Heart right ventricle (tissue), 16 donors: Measurements from ENCODE around the gene PREX1. TPM values are rescaled to one million over a fixed set of nuclear protein-coding genes. Genes with fewer than 3 reads are reported as not detected.

Source experiments
- ATAC-seq, 8 donors: fragments of 200-7000 bp; cut with Tn5 transposase; one replicate each; pipeline ENCODE4 v1.9.1; 2020; ENCODE audit warnings: mild to moderate bottlenecking in 8 of 8, moderate library complexity in 8 of 8, moderate number of reproducible peaks in 1 of 8
- DNase-seq, 2 donors: peaks; one replicate each; pipeline ENCODE4 v3.0.0-alpha.2; 2020
- H3K27ac ChIP-seq, 10 donors: fragments of 200-600 bp; sonication (generic) in 2 of 10; one replicate each; pipeline versions ENCODE4 v1.5.0 to v1.8.0; 2020 to 2022; ENCODE audit warnings: mild to moderate bottlenecking in 3 of 10
- H3K27me3 ChIP-seq, 7 donors: fragments of 200-600 bp; one replicate each; pipeline ENCODE4 v1.8.0; 2021 to 2022; ENCODE audit warnings: mild to moderate bottlenecking in 2 of 7
- H3K36me3 ChIP-seq, 9 donors: fragments of 200-600 bp; sonication (generic) in 1 of 9; one replicate each; pipeline versions ENCODE4 v1.5.0 to v1.8.0; 2020 to 2022; ENCODE audit warnings: mild to moderate bottlenecking in 2 of 9
- H3K4me1 ChIP-seq, 9 donors: fragments of 200-600 bp; sonication (generic) in 1 of 9; one replicate each; pipeline versions ENCODE4 v1.5.0 to v1.8.0; 2020 to 2022; ENCODE audit warnings: mild to moderate bottlenecking in 4 of 9
- H3K4me3 ChIP-seq, 10 donors: fragments of 200-600 bp; sonication (generic) in 2 of 10; one replicate each; pipeline versions ENCODE4 v1.5.0 to v1.8.0; 2020 to 2022; ENCODE audit warnings: mild to moderate bottlenecking in 7 of 10, moderate library complexity in 2 of 10
- H3K9me3 ChIP-seq, 11 donors: fragments of 200-600 bp in 10 of 11; sonication (generic) in 2 of 11; one replicate each; pipeline versions ENCODE4 v1.5.0 to v1.8.0; 2013 to 2022; ENCODE audit warnings: mild to moderate bottlenecking in 2 of 11, control low read depth in 1 of 11, moderate library complexity in 1 of 11
- CTCF ChIP-seq, 9 donors: fragments of 200-600 bp; sonication (generic) in 2 of 9; IDR thresholded peaks; one replicate each; pipeline versions ENCODE4 v1.5.0 to v1.8.0; 2021 to 2022; ENCODE audit warnings: antibody characterized with exemption in 9 of 9, mild to moderate bottlenecking in 5 of 9, moderate library complexity in 1 of 9
- WGBS, 2 donors: extraction: QIAGEN DNeasy Blood & Tissue Kit; methylation state at CpG; one replicate each; pipeline ENCODE4 v1.1.7; 2013; ENCODE audit warnings: inconsistent platforms in 1 of 2; 5-methylcytosine and 5-hydroxymethylcytosine counted together
- intact Hi-C, 10 donors: fragments of 100-400 bp; cut with DNase I; formaldehyde crosslinking; loops; one replicate each; pipeline versions ENCODE4 v1.11.1 to v1.14.2; 2022
- polyA plus RNA-seq, 2 donors: library from polyadenylated mRNA; stranded (reverse); fragments of 200-250 nt; gene quantifications; one replicate each; pipeline ENCODE4 v1.2.3, GENCODE V29; 2013
- total RNA-seq, 10 donors: library from RNA; stranded (reverse); fragmentation: NEBNext Ultra II Directional in 3 of 10; extraction: Animal tissue kit (Norgen Biotek cat#: 25700) in 3 of 10; gene quantifications; one replicate each; pipeline versions ENCODE4 v1.2.1 to v1.2.4, GENCODE V29; 2021 to 2023
- donor health status: Arrhythmogenic right ventricular cardiomyopathy.
- donor health status: ischemic (EF 13 %, LVEDD 7.1; RV severe dilation, severe dysfunction).
- donor health status: healthy with polysubstance abuse.
- donor health status: DM: no; HTN: yes; CAD: no.
- donor health status: DM: no; HTN: no; CAD: no.
- donor health status: ischemic (EF 25% LVEDD 6.9; RV normal size, moderate dysfunction).
- donor health status: ischemic (EF 25% LVEDD 5.7; RV mildly dilated, moderate dysfunction).
- donor health status: healthy.
- donor health status: DM: yes; HTN: yes; CAD: no.
- donor health status: Ischemic cardiomyopathy.
- donor health status: ischemic (EF 35%, LVEDD 5.7; RV mildly dilated, moderate dysfunction).
- donor health status: nonischemic (EF 11% LVEDD 7.7; RV severe dilation, severe dysfunction).
- donor health status: DM: yes; HTN: yes; CAD: no.
- donor health status: PGD.
- donor health status: ischemic (EF 29% LVEDD 5.4; RV normal size, mild dysfunction).
- donor health status: nonischemic (EF 23%, LVEDD 6.1; RV moderate dilation, normal function).

PREX1 gene
- total and polyA plus RNA-seq, 12 donors: 4.6 to 23.4 (median 8.8) TPM

- WGBS, 2 donors: 87 to 90% methylated on average over 3 of the region's 3 CpGs
- Histone ChIP-seq H3K4me1 (peaks cover 7 to 67% (median 23%) of the 10 kb centered on the region in 9 donors), H3K9me3 (no peaks in the 10 kb centered on the region), H3K36me3 (peaks cover 0 to 51% (median 0%) of the 10 kb centered on the region in 9 donors), H3K4me3 (no peak overlapping the region), H3K27ac (peak overlapping the region in 1 of 10 donors; percentile 85), H3K27me3 (no peaks in the 10 kb centered on the region)
- no peak for DNase-seq
- ATAC-seq: no peak
- no peak for TF ChIP-seq CTCF (IDR thresholded peaks at IDR 0.05)
- intact Hi-C loops: no loop called here
Measured at GRCh38 chr20:48725555-48725991, 102.2 kb downstream of the PREX1 start.

GRCh38 chr20:48724891-48725554 lies 102.8 kb downstream of the PREX1 start:
- Histone ChIP-seq H3K27me3 (no peaks in the 10 kb centered on the region), H3K4me3 (no peak overlapping the region), H3K36me3 (peaks cover 0 to 48% (median 0%) of the 10 kb centered on the region in 9 donors), H3K9me3 (no peaks in the 10 kb centered on the region), H3K4me1 (peaks cover 7 to 71% (median 23%) of the 10 kb centered on the region in 9 donors), H3K27ac (peak overlapping the region in 2 of 10 donors; percentile 28 to 85)
- ATAC-seq: no peak
- 85 to 88% methylated on average over 11 of the region's 11 CpGs for WGBS, 2 donors
- DNase-seq: no peak
- no peak for TF ChIP-seq CTCF (IDR thresholded peaks at IDR 0.05)
- intact Hi-C loops: no loop called here

GRCh38 chr20:48724382-48724781 lies 103.4 kb downstream of the PREX1 start:
- Histone ChIP-seq H3K36me3 (peaks cover 0 to 48% (median 0%) of the 10 kb centered on the region in 9 donors), H3K27me3 (no peaks in the 10 kb centered on the region), H3K27ac (peak overlapping the region in 4 of 10 donors; percentile 33 to 85 (median 74)), H3K4me1 (peaks cover 7 to 70% (median 23%) of the 10 kb centered on the region in 9 donors), H3K9me3 (peaks cover 0 to 6% (median 0%) of the 10 kb centered on the region in 11 donors), H3K4me3 (no peak overlapping the region)
- no peak for TF ChIP-seq CTCF (IDR thresholded peaks at IDR 0.05)
- 76 to 80% methylated on average over 5 of the region's 5 CpGs for WGBS, 2 donors
- intact Hi-C loops: no loop called here
- no peak for DNase-seq
- no peak for ATAC-seq

GRCh38 chr20:48723308-48724264 lies 104.2 kb downstream of the PREX1 start:
- Histone ChIP-seq H3K27me3 (no peaks in the 10 kb centered on the region), H3K9me3 (peaks cover 0 to 8% (median 0%) of the 10 kb centered on the region in 11 donors), H3K4me1 (peaks cover 7 to 74% (median 23%) of the 10 kb centered on the region in 9 donors), H3K36me3 (peaks cover 0 to 46% (median 0%) of the 10 kb centered on the region in 9 donors), H3K27ac (peak overlapping the region; percentile 31 to 85 (median 46)), H3K4me3 (peak overlapping the region in 1 of 10 donors; percentile 12)
- peak in 1 of 2 donors; percentile 29 for DNase-seq
- TF ChIP-seq CTCF (IDR thresholded peaks at IDR 0.05): peak in 1 of 9 donors; percentile 8
- WGBS, 2 donors: 62 to 76% methylated on average over 29 of the region's 29 CpGs
- intact Hi-C loops: loop anchor here in 1 of 10 donors (2.0 kb wide), 1 partner anchor 61 kb away; no protein-coding TSS in a partner anchor
- ATAC-seq: peak in 6 of 8 donors; percentile 28 to 45 (median 32)
